ENCODE results near the gene RSRC2. TPM values are rescaled to one million over a fixed set of nuclear protein-coding genes. Genes with fewer than 3 reads are reported as not detected.

The RSRC2 gene
- total and polyA plus RNA-seq, 10 donors = 39.3 to 104 (median 81.8) TPM

- Histone ChIP-seq H3K4me1 (no peaks in the 10 kb centered on the region), H3K27me3 (replicated peaks in 1 of 7) (no peaks in the 10 kb centered on the region), H3K4me3 (no peak overlapping the region), H3K9me3 (no peaks in the 10 kb centered on the region), H3K27ac (no peak overlapping the region), H3K36me3 (peaks cover 5 to 100% (median 93%) of the 10 kb centered on the region in 6 donors)
- no peak for TF ChIP-seq POLR2A (IDR thresholded peaks at IDR 0.05)
- TF ChIP-seq POLR2AphosphoS5 (IDR thresholded peaks at IDR 0.05) = no peak
- TF ChIP-seq, protein P1, sequence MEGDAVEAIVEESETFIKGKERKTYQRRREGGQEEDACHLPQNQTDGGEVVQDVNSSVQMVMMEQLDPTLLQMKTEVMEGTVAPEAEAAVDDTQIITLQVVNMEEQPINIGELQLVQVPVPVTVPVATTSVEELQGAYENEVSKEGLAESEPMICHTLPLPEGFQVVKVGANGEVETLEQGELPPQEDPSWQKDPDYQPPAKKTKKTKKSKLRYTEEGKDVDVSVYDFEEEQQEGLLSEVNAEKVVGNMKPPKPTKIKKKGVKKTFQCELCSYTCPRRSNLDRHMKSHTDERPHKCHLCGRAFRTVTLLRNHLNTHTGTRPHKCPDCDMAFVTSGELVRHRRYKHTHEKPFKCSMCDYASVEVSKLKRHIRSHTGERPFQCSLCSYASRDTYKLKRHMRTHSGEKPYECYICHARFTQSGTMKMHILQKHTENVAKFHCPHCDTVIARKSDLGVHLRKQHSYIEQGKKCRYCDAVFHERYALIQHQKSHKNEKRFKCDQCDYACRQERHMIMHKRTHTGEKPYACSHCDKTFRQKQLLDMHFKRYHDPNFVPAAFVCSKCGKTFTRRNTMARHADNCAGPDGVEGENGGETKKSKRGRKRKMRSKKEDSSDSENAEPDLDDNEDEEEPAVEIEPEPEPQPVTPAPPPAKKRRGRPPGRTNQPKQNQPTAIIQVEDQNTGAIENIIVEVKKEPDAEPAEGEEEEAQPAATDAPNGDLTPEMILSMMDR (IDR thresholded peaks at IDR 0.05 in 8 of 11, conservative IDR thresholded peaks at IDR 0.05 in 3 of 11) = no peak
- intact Hi-C loops (cut with DNase I; ENCODE audit: low total_unique reads) = no loop called here
- 94 to 99% (median 97%) methylated on average over 5 of the region's 5 CpGs for WGBS, 5 donors
- no peak for DNase-seq
Measured at GRCh38 chr12:122483969-122484368, 42.8 kb downstream of the RSRC2 start.

GRCh38 chr12:122481861-122482260, 44.9 kb downstream of the RSRC2 start:
- no peak overlapping the region for H3K4me3 ChIP-seq
- H3K27me3 ChIP-seq (replicated peaks in 1 of 7) = no peaks in the 10 kb centered on the region
- no peaks in the 10 kb centered on the region for H3K4me1 ChIP-seq
- TF ChIP-seq, protein P1 (IDR thresholded peaks at IDR 0.05 in 8 of 11, conservative IDR thresholded peaks at IDR 0.05 in 3 of 11) = no peak
- TF ChIP-seq POLR2A (IDR thresholded peaks at IDR 0.05) = no peak
- TF ChIP-seq POLR2AphosphoS5 (IDR thresholded peaks at IDR 0.05) = no peak
- no peak overlapping the region for H3K27ac ChIP-seq
- WGBS, 5 donors = 95 to 98% (median 96%) methylated on average over 6 of the region's 6 CpGs
- H3K36me3 ChIP-seq = peaks cover 0 to 100% (median 94%) of the 10 kb centered on the region in 6 donors
- H3K9me3 ChIP-seq = no peaks in the 10 kb centered on the region
- DNase-seq = no peak
- intact Hi-C loops (cut with DNase I; ENCODE audit: low total_unique reads) = no loop called here

DNA sequence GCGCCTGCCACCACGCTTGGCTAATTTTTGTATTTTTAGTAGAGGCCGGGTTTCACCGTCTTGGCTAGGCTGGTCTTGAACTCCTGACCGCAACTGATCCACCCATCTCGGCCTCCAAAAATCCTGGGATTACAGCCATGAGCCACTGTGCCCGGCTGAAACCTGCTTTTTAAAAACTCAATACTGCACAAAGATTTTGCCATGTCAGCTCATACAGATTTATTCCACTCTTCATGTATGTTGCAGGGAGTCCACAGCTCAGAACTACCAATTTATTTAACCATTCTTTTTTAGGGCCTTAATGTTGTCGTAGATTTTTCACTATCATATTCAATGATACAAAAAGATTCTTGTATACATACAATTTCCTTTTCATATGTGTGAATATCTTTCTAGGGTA, 46.0 kb downstream of the RSRC2 start:
- Histone ChIP-seq H3K4me1 (no peaks in the 10 kb centered on the region), H3K27ac (no peak overlapping the region), H3K36me3 (peaks cover 0 to 100% (median 95%) of the 10 kb centered on the region in 6 donors), H3K9me3 (no peaks in the 10 kb centered on the region), H3K27me3 (replicated peaks in 1 of 7) (no peaks in the 10 kb centered on the region), H3K4me3 (no peak overlapping the region)
- 95 to 98% (median 98%) methylated on average over 8 of the region's 8 CpGs for WGBS, 5 donors
- intact Hi-C loops (cut with DNase I; ENCODE audit: low total_unique reads) = no loop called here
- DNase-seq = no peak
- no peak for TF ChIP-seq POLR2AphosphoS5 (IDR thresholded peaks at IDR 0.05)

DNA sequence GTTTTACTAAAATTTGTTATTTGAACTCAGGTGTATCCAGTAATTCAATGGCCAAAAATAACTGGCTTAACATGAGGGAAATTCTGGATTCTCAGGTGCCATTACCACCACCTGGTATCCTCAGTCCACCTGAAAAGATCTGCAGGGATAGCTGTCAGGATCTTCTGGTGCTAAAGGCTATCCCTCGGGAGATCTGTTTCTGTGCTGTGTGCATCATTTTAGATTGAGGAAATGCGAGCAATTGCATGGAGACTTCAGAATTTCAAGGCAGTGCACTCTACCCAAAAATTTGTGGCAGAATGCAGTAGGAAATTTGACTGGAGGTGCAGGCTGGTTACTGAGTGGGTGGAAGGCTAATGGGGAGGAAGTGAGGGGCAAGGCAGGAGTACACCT, 52.4 kb downstream of the RSRC2 start:
- no peak for DNase-seq
- Histone ChIP-seq H3K4me1 (peaks cover 0 to 12% (median 9%) of the 10 kb centered on the region in 6 donors), H3K4me3 (no peak overlapping the region), H3K36me3 (peaks cover 0 to 73% (median 70%) of the 10 kb centered on the region in 6 donors), H3K9me3 (no peaks in the 10 kb centered on the region), H3K27ac (no peak overlapping the region), H3K27me3 (replicated peaks in 1 of 7) (no peaks in the 10 kb centered on the region)
- TF ChIP-seq, protein P1 (IDR thresholded peaks at IDR 0.05 in 8 of 11, conservative IDR thresholded peaks at IDR 0.05 in 3 of 11) = no peak
- TF ChIP-seq POLR2AphosphoS5 (IDR thresholded peaks at IDR 0.05) (no peak), POLR2A (IDR thresholded peaks at IDR 0.05) (no peak)
- intact Hi-C loops (cut with DNase I; ENCODE audit: low total_unique reads) = no loop called here
- WGBS, 5 donors = 83 to 89% (median 85%) methylated on average over 2 of the region's 2 CpGs
